ENCODE measurements around the gene CLIC6. TPM values are rescaled to one million over a fixed set of nuclear protein-coding genes. Genes with fewer than 3 reads are reported as not detected.

The CLIC6 gene
- polyA plus RNA-seq, 1 experiment: 0.04 TPM

- Histone ChIP-seq H3K27me3 (ENCODE audit: control insufficient read depth, insufficient read depth, low read length) (peaks cover 9% of the 10 kb centered on the region), H3K36me3 (ENCODE audit: control insufficient read depth, insufficient read depth, low read length) (no peaks in the 10 kb centered on the region), H3K4me3 (ENCODE audit: low read depth, low read length) (no peak overlapping the region)
- CTCF ChIA-PET: interaction anchor here (1.3 kb wide), 1 partner anchor 9 kb away, joined by 5 read pairs; no protein-coding TSS in a partner anchor
- no peak for DNase-seq (ENCODE audit: low read depth)
- TF ChIP-seq, protein P1, sequence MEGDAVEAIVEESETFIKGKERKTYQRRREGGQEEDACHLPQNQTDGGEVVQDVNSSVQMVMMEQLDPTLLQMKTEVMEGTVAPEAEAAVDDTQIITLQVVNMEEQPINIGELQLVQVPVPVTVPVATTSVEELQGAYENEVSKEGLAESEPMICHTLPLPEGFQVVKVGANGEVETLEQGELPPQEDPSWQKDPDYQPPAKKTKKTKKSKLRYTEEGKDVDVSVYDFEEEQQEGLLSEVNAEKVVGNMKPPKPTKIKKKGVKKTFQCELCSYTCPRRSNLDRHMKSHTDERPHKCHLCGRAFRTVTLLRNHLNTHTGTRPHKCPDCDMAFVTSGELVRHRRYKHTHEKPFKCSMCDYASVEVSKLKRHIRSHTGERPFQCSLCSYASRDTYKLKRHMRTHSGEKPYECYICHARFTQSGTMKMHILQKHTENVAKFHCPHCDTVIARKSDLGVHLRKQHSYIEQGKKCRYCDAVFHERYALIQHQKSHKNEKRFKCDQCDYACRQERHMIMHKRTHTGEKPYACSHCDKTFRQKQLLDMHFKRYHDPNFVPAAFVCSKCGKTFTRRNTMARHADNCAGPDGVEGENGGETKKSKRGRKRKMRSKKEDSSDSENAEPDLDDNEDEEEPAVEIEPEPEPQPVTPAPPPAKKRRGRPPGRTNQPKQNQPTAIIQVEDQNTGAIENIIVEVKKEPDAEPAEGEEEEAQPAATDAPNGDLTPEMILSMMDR (IDR thresholded peaks at IDR 0.05; ENCODE audit: insufficient read depth, low read depth, low read length): no peak
- POLR2A ChIA-PET: interaction anchor here (0.6 kb wide), 1 partner anchor 103 kb away, joined by 4 read pairs; no protein-coding TSS in a partner anchor
Observed at GRCh38 chr21:34684174-34684876, 15.5 kb downstream of the CLIC6 start.

- no peaks in the 10 kb centered on the region for H3K36me3 ChIP-seq (ENCODE audit: control insufficient read depth, insufficient read depth, low read length)
- no peak overlapping the region for H3K4me3 ChIP-seq (ENCODE audit: low read depth, low read length)
- peaks cover 9% of the 10 kb centered on the region for H3K27me3 ChIP-seq (ENCODE audit: control insufficient read depth, insufficient read depth, low read length)
- ChIA-PET CTCF (interaction anchor here (0.7 kb wide), 2 partner anchors 10 to 1256 kb away, joined by 3 read pairs; no protein-coding TSS in a partner anchor), POLR2A (no interaction called here)
- no peak for DNase-seq (ENCODE audit: low read depth)
- TF ChIP-seq, protein P1 (IDR thresholded peaks at IDR 0.05; ENCODE audit: insufficient read depth, low read depth, low read length): no peak
Observed at GRCh38 chr21:34687065-34687464, 18.3 kb downstream of the CLIC6 start.

DNA sequence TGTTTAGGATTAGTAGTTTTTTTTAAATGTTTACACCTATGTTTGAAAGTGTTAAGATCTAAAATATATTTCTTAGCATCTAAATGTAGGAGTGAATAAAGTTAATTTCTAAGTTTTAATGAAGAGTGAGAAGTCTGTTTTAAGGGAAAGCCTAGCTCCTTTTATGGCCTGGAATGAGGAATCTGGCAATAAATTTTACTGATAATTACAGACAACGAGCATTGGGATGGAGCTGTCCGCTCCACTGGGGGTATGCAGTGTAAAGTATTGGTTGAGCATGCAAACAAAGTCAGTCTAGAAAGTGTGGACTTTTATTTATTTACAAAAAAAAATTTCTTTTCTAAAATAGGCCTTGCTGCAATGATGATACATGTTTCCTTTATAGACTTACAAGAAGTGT, 19.0 kb downstream of the CLIC6 start:
- no peaks in the 10 kb centered on the region for H3K36me3 ChIP-seq (ENCODE audit: control insufficient read depth, insufficient read depth, low read length)
- POLR2A ChIA-PET: no interaction called here
- no peak for DNase-seq (ENCODE audit: low read depth)
- CTCF ChIA-PET: interaction anchor here (0.7 kb wide), 1 partner anchor 1255 kb away, joined by 3 read pairs; no protein-coding TSS in a partner anchor
- TF ChIP-seq, protein P1 (IDR thresholded peaks at IDR 0.05; ENCODE audit: insufficient read depth, low read depth, low read length): no peak
- peaks cover 9% of the 10 kb centered on the region for H3K27me3 ChIP-seq (ENCODE audit: control insufficient read depth, insufficient read depth, low read length)
- H3K4me3 ChIP-seq (ENCODE audit: low read depth, low read length): no peak overlapping the region

- Histone ChIP-seq H3K36me3 (ENCODE audit: control insufficient read depth, insufficient read depth, low read length) (no peaks in the 10 kb centered on the region), H3K27me3 (ENCODE audit: control insufficient read depth, insufficient read depth, low read length) (peaks cover 9% of the 10 kb centered on the region), H3K4me3 (ENCODE audit: low read depth, low read length) (no peak overlapping the region)
- POLR2A ChIA-PET: no interaction called here
- TF ChIP-seq, protein P1 (IDR thresholded peaks at IDR 0.05; ENCODE audit: insufficient read depth, low read depth, low read length): no peak
- CTCF ChIA-PET: no interaction called here
- no peak for DNase-seq (ENCODE audit: low read depth)
Observed at GRCh38 chr21:34688145-34688544, 19.4 kb downstream of the CLIC6 start.

DNA sequence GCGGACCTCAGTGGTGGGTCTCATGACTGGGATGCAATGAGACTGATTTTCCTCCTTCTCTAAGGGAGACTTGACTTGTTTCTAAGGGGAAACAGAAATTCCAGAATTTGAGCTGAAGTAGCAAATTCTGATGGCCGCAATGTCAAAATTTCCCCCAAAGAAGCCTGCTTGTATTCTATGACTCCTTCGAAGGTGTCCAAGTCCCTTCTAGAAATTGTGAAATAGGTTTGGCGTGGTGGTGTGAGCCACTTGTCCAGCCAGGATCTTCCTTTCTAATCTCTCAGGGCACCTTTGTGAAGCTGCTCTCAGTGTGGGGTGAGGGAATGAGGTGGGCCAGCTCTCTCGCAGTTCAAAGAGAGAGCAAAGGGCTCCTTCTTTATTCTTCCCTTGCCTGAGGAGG, 19.9 kb downstream of the CLIC6 start:
- H3K27me3 ChIP-seq (ENCODE audit: control insufficient read depth, insufficient read depth, low read length): peaks cover 9% of the 10 kb centered on the region
- no peaks in the 10 kb centered on the region for H3K36me3 ChIP-seq (ENCODE audit: control insufficient read depth, insufficient read depth, low read length)
- CTCF ChIA-PET: interaction anchor here (1.2 kb wide), 1 partner anchor 9 kb away, joined by 3 read pairs; no protein-coding TSS in a partner anchor
- POLR2A ChIA-PET: no interaction called here
- TF ChIP-seq, protein P1 (IDR thresholded peaks at IDR 0.05; ENCODE audit: insufficient read depth, low read depth, low read length): no peak
- no peak overlapping the region for H3K4me3 ChIP-seq (ENCODE audit: low read depth, low read length)
- no peak for DNase-seq (ENCODE audit: low read depth)

Data from BJ (cell line).